HEK293T (cell line): ENCODE measurements around the gene RAD51B.

Source experiments
- FOXM1 ChIP-seq: fragments of 450-650 bp; IDR thresholded peaks from 2 replicates; pipeline ENCODE4 v1.6.1; 2017; ENCODE audit warnings: mild to moderate bottlenecking, borderline replicate concordance
- SP1 ChIP-seq: fragments of 450-650 bp; IDR thresholded peaks from 2 replicates; pipeline ENCODE4 v1.6.1; 2017

- TF ChIP-seq FOXM1, result no peak
- no peak for TF ChIP-seq SP1
Observed at GRCh38 chr14:68688872-68689371, 869.3 kb downstream of the RAD51B start.
